Fibroblast of upper back skin (primary cell): ENCODE measurements around the gene C12orf76.
"Not testable (repeated sequence)": the region's sequence is repeated elsewhere in the genome, so short reads cannot be mapped to it uniquely, and the experiment has no call there.

Experiments used
- DNase-seq: peaks from one replicate; pipeline ENCODE4 v3.0.0-alpha.2; 2013

C12orf76 gene

DNA sequence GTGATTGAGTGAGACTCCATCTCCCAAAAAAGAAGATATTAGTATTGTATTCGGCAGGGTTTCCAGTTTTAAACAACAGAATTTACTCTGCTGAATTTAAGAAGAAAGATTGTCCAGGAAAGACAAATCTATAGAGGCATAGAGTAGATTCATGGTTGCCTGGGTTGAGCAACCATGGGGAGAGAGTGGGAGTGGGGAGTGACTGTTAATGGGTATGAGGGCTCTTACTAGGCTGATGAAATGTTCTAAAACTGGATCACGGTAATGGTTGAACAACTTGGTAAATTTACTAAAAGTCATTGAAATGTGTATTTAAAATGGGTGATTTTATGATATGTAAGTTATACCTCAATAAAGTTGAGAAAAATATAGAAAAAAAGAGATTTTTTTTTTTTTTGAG is 13.9 kb upstream of the C12orf76 start:
- no peak for DNase-seq

DNA sequence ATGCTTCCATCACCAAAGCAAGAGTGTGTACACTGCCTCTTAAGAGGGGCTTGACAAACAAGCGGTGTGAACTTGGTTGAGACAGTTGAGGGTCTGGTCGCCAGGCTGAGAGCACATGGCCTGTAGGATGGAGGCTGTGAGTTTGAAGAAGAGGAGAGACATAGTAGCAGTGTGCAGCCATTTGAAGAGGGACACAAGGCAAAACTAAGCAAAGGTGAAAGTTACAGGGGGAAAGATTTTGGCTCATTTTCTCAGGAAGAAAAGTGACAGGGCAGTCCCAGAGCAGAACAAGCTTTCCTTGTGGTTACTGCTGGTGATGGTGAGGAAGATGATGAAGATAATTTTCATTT is 11.3 kb upstream of the C12orf76 start:
- DNase-seq, result no peak

DNA sequence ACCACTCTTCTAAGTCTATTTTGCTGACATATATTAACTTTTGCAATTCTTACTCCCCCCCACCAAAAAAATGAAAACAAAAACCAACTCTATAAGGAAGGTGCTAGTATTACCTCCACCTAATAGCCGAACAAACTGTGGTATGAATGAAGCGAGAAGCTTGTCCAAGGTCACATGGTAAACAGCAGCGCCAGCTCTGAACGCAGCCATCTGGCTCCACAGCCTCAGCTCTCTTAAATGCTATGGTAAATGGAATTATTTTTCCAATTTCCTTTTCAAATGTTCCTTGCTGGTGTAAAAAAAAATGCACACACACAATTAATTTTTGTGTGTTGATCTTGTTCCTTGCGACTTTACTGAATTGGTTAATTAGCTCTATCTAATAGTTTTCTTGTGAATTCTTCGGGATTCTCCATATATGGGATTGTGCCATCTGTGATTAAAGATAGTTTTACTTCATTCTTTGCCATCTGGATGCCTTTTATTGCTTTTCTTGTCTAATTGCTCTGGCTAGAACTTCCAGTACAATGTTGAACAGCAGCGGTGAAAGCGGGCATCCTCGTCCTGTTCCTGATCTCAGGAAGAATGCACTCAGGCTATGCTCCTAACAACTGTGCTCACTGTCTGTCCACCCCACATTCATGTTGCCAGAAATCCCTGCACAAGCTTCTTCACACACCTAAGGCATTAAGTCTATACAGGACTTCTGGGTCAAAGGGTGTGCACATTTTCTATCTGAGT is 10.7 kb upstream of the C12orf76 start:
- DNase-seq, result no peak

DNA sequence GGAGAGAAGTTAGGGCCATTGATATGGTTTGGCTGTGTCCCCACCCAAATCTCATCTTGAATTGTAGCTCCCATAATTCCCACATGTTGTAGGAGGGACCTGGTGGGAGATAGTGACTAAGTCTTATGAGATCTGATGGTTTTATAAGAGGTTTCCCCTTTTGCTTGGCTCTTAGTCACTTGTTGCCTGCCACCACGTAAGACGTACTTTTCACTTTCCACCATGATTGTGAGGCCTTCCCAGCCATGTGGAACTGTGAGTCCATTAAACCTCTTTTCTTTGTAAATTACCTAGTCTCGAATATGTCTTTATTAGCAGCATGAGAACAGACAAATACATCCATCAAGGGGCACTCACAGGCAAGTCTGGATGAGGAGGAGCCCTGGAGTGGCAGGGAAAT is 8.3 kb upstream of the C12orf76 start:
- peak; percentile 12 for DNase-seq

DNA sequence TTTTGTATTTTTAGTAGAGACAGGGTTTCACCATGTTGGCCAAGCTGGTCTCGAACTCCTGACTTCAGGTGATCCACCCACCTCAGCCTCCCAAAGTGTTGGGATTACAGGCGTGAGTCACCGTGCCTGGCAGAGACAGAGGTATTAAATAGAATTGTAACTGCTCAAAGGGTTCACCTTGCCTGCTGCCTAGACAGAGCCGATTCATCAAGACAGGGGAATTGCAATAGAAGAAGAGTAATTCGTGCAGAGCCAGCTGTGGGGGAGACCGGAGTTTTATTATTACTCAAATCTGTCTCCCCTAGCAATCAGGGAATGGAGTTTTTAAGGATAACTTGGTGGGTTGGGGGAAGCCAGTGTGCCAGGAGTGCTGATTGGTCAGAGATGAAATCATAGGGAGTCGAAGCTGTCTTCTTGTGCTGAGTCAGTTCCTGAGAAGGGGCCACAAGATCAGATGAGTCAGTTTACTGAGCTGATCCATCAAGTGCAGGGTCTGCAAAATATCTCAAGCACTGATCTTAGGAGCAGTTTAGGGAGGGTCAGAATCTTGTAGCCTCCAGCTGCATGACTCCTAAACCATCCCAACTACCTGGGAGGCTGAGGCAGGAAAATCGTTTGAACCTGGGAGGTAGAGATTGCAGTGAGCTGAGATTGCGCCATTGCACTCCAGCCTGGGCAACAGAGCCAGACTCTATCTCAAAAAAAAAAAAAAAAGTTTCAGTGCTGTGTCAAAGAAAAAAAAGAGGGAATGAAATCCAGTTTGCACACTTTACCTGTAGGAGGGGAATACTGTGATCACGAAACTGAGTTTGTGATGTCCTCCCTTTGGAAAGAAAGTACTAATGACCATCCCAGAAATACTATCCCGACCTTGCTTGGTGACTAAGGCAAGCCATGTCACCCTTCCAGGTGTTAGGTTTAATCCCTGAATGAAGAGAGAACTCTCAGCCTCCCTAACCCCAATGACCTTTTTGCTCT is 7.3 kb upstream of the C12orf76 start:
- DNase-seq, result peak; percentile 94

DNA sequence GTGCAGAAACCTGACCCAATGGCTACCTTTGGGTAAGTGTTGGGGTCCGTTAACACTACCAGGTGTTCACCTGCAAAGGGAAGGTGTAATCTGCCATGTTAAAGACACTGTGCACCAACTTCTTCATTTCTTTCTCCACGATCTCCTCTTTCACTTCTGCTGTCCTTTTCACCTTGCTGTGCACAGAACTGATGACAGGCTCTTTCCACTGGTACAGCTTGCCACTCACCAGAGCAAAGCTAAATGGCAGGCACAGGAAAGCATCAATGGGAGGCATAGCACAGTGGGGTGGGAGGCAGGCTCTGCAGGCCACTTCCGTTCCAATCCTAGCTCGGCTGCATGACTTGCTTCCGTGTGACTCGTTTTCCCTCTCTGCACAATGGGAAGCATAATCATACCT is 2.6 kb upstream of the C12orf76 start:
- no peak for DNase-seq

DNA sequence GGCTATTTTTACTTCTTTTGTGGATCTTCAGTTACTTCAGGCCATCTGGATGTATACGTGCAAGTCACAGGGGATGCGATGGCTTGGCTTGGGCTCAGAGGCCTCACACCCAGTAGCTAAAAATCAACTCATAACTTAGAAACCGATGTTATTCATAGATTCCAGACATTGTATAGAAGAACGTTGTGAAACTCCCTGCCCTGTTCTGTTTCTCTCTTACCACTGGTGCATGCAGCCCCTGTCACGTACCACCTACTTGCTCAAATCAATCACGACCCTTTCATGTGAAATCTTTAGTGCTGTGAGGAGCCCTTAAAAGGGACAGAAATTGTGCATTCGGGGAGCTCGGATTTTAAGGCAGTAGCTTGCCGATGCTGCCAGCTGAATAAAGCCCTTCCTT is 1.3 kb upstream of the C12orf76 start:
- DNase-seq, result not testable (repeated sequence)

DNA sequence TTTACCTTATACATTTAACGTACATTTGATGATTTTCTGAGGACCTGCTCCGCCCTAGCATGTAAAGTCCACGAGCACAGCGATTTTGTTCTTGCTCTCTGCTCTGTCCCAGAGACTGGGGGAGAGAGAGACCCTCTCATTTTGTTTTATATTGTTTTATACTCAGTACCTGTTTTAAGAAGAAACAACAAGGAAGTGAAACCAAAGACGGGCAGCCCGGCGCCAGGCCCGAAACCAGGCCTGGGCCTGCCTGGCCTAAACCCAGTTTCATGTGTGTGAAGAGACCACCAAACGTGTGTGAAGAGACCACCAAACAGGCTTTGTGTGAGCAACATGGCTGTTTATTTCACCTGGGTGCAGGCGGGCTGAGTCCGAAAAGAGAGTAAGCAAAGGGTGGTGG is 712 bp upstream of the C12orf76 start:
- DNase-seq, result not testable (repeated sequence)

DNA sequence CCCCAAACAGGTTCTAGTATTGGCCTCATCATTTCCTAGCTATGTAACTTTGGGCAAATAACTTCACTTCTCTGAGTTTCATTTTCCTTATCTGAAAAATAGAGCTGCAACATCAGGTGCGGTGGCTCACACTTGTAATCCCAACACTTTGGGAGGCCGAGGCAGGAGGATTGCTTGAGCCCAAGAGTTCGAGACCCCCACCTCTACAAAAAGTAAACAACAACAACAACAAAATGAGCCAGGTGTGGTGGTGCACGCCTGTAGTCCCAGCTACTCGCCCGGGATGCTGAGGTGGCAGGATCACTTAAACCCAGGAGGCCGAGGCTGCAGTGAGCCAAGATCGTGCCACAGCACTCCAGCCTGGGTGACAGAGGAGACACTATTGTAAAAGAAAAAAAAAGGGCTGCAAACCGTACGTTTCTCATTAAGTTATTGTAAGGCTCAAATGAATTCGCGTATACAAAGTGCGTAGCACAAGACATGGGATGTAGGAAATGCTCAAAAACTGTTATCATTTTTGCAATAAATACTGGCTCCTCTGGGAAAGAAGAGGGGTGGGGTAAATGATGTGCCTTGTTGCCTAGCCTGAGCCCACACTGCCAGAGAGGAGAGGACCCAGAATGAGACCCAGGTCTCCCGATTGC is 903 bp downstream of the C12orf76 start:
- DNase-seq, result no peak

DNA sequence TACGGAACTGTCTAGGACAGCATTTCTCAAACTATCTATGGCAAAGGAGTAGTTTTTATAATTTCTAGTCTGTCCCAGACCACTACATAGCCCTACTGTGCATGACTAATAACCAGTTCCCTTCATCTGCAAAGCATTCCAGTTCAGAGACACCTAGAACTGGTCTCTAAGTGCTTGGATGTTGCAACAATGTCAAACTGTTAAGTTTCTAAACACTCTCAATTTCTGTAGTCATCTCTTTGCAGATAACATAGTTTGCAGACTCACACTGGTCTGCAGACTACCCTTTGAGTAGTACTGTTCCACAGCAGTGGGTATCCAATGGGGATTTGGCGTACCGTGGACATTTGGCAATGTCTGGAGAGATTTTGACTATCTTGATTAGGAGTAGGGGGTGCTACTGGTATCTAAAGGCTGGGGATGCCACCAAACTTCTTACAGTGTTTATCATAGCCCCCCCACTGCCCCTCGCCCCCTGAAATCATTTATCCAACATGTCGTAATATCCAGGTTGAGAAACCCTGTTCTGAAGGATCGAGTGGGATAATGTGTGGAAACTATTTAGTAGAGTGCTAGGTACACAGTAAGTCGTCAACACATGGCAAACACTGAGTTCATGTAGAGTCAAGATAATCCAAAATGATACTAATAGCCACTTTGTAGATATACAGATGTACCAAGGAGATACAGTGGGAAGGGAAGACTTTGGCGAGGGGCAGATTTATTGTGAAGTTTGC is 1.7 kb downstream of the C12orf76 start:
- DNase-seq, result no peak

DNA sequence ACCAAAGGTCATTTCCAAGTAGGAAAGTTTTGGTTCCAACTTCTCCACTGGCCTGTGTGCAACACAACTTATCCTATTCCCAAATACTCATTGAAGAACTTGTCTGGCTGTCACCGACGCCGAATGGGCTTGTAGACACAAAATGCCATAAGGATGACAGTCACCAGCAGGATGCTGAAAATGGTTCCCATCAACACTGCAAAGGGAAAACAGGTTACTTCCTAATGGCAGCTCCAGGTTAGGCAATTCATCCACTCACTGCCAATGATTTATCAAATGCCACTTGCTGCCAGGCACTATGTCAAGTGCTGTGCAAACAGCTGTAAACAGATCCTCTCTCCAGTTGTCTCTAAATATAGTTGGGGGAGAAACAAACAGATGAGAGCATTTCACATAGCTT is 6.1 kb downstream of the C12orf76 start:
- DNase-seq, result no peak

DNA sequence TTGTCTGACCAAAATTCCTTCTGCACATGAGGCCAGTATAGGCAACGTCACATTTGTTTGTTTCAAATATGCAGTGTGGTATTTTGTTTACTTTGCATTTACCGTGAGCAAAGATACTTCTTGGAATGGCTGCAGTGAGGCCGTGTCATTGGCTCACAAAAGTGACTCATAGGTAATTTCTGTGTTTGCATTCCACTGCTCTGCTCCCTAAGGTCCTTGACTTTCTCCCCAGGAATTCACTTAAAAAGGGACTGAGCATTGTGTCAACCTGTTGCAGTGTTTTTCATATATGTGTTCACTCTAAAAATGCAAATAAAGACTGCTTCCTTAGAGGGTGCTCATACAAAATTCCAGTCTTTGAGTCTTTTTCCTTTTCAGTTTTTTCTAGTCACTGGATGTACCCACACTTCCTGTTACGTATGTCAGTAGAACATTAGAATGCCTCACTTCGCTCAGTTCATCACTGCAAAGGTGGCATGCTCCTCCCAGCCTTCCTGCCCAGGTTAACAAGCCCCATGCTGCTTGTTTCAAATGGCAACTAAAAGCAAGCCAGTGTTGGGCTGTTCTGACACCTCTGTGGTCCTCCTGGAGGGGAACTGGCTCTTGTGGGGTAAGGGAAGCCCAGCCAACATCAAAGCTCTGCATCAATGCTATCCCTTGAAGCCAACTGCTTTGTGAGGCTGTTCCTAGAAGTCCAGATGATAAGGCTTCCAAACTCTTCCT is 9.1 kb downstream of the C12orf76 start:
- peak; percentile 92 for DNase-seq

DNA sequence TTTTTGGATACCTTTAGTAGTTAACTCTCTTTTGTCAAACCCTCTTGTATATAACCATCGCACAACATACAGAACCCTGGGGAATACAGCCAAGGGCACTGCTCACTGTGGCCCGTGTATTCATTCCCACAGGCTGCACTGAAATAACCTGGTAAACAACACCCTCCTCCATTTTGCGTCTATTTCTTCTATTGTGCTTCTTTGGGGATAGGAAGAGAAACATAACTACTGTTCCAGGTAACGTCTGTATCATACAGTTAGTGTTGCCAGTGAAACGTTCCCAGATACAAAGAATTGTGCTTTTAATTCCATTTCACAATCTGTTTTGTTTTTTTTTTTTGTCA is 9.6 kb downstream of the C12orf76 start:
- no peak for DNase-seq

DNA sequence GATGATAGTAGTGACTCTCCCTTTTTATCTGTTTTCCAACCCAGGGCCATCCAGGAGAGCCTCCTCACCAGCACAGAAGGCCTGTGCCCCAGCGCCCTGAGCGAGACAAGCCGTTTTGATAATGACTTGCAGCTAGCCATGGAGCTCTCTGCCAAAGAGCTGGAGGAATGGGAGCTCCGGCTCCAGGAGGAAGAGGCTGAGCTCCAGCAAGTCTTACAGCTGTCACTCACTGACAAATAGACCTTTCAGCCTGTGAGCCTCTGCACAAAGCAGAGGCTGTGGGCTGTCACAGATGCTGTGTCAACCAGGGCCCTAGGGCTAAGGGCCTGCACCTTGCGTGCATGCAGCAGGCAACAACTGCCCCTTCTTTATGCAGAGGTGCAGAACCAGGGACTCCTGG is 11.0 kb downstream of the C12orf76 start:
- DNase-seq, result no peak

DNA sequence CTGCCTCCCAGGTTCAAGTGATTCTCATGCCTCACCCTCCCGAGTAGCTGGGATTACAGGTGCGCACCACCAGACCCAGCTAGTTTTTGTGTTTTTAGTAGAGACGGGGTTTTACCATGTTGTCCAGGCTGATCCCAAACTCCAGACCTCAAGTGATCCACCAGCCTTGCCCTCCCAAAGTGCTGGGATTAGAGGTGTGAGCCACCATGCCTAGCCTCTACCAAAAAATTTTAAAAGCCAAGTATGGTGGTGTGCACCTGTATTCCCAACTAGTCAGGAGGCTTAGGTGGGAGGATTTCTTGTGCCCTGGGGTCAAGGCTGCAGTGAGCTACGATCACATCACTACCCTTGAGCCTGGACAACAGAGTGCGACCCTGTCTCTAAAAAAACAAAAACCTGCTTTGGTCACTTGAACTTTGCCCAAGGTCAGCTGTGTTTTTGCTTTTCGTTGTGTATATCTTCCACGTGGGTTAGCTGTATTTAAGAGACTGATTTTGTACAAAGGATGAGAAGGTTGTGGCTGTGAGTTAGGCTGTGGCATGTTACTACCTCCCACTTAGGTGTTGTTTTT is 12.7 kb downstream of the C12orf76 start:
- no peak for DNase-seq

DNA sequence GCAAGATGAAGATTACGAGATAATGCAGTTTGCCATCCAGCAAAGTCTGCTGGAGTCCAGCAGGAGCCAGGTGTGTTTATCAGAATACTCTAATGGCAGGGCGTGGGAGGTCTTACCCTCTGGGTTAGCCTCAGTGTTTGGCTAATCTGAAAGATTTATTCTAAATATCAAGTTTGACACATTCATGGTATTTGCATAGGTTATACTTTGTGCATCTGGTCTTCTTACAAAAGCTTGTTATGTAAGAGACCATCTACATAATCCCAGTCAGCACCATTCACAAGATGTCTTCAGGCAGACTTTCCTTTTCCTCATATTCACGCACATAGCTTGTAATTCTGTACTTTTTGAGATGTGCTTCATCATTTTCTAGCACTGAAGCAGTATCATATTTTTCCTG is 14.4 kb downstream of the C12orf76 start:
- DNase-seq, result no peak

DNA sequence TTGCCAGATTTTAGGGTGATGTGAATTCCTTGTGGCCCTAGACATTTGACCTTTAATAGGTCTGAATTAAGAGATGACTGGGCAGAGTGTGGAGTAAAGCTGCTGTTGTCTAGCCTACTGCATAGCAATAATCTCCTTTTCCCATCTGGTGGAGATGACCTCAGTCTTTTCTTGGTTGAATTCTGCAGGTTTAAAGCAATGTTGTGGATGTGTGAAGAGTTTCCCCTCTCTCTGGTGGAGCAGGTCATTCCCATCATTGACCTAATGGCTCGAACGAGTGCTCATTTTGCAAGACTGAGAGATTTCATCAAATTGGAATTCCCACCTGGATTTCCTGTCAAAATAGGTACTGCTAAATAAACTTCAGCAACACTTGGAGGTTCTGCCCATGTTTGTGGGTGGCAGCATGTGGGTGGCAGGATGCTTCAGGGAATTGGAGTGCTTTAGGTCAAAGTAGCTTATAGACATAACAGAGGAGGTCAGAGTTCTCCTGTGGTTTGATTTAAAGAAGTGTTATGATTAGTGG is 19.0 kb downstream of the C12orf76 start:
- DNase-seq, result no peak

DNA sequence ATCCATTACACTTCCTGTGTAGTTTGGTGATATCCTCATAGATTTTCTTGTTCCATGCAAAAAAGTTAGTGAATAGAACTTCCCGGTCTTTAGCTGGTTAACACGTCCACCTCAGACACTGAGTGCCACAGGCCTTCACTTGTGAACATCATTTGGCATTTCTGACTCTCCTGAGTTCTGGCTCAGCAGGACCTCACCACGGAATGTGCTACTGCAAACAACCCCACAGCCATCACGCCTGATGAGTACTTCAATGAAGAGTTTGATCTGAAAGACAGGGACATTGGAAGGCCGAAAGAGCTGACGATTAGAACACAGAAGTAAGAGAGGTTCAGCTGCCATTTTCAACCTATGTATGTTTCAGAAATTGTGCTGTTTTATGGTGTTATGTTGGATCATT is 20.0 kb downstream of the C12orf76 start:
- DNase-seq, result no peak

DNA sequence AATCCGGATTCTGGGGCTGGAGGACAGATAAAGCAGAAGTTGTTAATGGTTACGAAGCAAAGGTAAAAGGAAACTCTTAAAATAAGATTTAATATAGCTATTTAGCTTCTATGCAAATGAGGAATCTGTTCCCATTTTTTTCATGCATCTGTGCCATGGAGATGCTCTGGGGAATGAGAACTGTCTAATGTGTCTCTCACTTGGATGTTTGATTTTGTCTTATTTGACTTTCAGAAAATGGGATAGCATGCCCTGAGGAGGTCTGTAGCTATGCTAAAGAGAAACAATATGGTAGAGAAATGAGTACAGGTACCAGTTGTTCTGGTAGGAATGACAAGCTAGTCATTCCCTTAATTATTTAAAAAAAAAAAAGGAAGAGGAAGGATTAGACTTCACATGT is 24.3 kb downstream of the C12orf76 start:
- DNase-seq, result no peak

DNA sequence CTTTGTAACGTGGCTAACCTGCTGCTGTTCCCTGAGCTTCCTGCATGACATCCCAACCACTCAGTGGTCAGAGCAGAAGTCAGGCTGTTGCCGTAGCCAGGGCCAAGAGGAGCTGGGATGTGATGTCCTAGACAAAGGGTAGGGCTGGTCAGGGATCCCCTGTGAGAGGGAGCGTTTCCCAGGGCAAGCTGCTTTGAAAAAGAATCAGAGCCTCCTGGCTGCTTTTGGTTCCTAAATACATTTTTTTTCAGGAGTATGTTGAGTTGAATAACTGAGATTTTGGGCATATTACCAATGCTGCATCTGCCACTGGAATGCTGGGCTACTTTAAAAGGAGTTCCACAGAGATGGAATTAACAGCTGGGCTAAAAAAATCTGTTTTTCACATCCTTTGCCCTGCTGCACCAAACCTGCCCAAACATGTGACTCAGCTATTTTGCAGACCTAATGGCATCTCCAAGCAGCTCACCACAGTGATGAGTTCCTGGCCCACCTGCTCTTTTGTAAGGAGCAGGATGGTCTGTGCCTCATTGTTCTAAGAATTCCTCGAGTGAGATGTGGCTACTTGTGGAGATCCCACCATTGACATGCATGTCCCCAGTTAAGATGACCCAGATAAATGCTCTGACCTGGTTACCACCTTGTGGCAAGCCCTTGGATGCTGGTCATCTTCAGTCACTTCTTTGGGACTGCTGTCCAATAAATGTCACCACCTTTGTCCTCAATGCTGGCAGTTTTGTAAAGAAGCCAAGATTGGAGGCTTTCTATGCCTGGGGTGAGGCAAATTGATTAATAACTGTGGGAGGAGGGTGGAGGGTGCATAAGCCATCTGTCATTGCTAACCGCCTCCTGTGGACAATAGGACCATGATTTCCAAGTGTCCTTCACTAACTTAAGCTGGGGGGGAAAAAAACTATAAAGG is 25.0 kb downstream of the C12orf76 start:
- DNase-seq, result peak; percentile 91

DNA sequence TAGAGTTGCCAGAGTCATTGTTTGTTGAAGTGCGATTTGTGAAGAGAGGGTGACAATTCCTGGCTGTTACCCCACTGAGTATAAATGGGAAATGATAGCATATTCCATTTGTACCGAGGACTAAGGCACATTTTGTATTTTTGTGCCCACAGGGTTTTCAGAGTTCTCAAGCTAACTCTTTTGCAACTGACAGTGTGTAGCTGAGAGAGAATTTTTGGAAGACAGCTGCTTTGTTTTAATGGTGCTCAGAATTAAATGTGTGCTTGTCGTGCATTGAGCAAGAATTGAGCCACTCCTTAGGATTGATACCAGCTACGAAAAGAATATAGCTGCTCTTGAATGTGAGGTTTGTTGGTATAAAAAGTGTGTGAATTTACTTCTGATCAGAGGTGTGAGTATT is 27.4 kb downstream of the C12orf76 start:
- DNase-seq, result no peak
